HL-60 (cell line): ENCODE data around the gene SFI1.

Experiments used
- GABPA ChIP-seq: IDR thresholded peaks from 2 replicates; pipeline ENCODE4 v1.6.1; 2012; ENCODE audit warnings: low read depth
- POLR2AphosphoS5 ChIP-seq: IDR thresholded peaks from 2 replicates; pipeline ENCODE4 v1.6.1; 2012; ENCODE audit warnings: low read depth
- SPI1 ChIP-seq: IDR thresholded peaks from 2 replicates; pipeline ENCODE4 v1.6.1; 2012; ENCODE audit warnings: low read depth, mild to moderate bottlenecking, borderline replicate concordance
- TF ChIP-seq, protein P1 (sequence below): IDR thresholded peaks from one replicate; pipeline ENCODE4 v1.5.1; 2011; ENCODE audit warnings: low read length, control low read depth, inconsistent platforms; ENCODE audit not compliant: insufficient read depth

DNA sequence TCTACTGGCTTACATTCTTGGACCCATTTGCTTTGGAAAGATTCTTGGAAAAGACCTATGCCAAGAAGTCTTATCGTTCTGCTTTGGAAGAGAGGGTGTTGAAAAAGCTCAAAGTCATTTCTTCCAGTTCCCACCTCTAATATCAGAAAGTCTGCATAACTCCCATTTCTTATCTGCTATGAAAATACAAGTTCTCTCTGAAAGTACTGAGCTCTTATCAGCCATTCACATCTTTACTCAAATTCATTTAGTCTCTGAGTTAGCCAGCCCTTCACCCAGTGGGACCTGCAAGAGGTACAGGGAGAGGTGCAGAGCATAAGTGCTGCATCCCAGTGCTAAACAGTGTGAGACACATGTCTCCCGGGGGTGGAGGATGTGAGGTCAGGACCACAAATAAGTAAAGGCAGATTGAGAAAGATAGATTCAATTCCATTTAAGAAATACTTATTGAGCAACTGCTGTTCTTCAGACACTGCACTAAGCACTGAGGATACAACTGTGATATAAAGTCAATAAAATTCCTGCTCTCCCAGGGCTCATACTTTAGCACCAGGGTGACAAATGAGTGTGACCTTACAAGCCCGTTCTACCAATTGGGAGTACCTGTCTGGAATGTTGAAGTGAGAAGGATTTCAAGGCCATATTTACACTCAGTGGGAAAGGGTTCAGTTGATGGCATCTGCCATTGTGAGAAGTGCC is 89.0 kb downstream of the SFI1 start:
- TF ChIP-seq, protein P1, sequence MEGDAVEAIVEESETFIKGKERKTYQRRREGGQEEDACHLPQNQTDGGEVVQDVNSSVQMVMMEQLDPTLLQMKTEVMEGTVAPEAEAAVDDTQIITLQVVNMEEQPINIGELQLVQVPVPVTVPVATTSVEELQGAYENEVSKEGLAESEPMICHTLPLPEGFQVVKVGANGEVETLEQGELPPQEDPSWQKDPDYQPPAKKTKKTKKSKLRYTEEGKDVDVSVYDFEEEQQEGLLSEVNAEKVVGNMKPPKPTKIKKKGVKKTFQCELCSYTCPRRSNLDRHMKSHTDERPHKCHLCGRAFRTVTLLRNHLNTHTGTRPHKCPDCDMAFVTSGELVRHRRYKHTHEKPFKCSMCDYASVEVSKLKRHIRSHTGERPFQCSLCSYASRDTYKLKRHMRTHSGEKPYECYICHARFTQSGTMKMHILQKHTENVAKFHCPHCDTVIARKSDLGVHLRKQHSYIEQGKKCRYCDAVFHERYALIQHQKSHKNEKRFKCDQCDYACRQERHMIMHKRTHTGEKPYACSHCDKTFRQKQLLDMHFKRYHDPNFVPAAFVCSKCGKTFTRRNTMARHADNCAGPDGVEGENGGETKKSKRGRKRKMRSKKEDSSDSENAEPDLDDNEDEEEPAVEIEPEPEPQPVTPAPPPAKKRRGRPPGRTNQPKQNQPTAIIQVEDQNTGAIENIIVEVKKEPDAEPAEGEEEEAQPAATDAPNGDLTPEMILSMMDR = no peak
- TF ChIP-seq GABPA = no peak
- TF ChIP-seq SPI1 = no peak
- no peak for TF ChIP-seq POLR2AphosphoS5
